Measurements from ENCODE around the gene FNBP1L.

FNBP1L gene

GRCh38 chr1:93575621-93576284 is 127.8 kb downstream of the FNBP1L start:
- no peak overlapping the region for H3K4me2 ChIP-seq (ENCODE audit: low read length)
- no peaks in the 10 kb centered on the region for H3K9me2 ChIP-seq (ENCODE audit: low read depth, low read length)
- no peak overlapping the region for H3K4me3 ChIP-seq (ENCODE audit: low read depth, low read length, poor library complexity, severe bottlenecking)
- H3K36me3 ChIP-seq (ENCODE audit: insufficient read depth, low read length), result no peaks in the 10 kb centered on the region
- H2AFZ ChIP-seq (ENCODE audit: low read length), result no peak overlapping the region
- no peaks in the 10 kb centered on the region for H3K79me2 ChIP-seq (ENCODE audit: insufficient read depth, low read length)
- no peak for TF ChIP-seq CTCF (IDR thresholded peaks at IDR 0.05; ENCODE audit: low read length)
- TF ChIP-seq EZH2 (IDR thresholded peaks at IDR 0.05; ENCODE audit: borderline replicate concordance, low read length), result no peak
- H3K4me1 ChIP-seq (ENCODE audit: insufficient read depth, low read length, severe bottlenecking), result no peaks in the 10 kb centered on the region
- H3K9ac ChIP-seq (ENCODE audit: low read length), result no peak overlapping the region
- H3K27ac ChIP-seq (ENCODE audit: low read depth, low read length, poor library complexity, severe bottlenecking), result no peak overlapping the region
- H4K20me1 ChIP-seq (ENCODE audit: insufficient read depth, low read length), result no peaks in the 10 kb centered on the region
- H3K9me3 ChIP-seq (ENCODE audit: low read length), result no peaks in the 10 kb centered on the region
- no peaks in the 10 kb centered on the region for H3F3A ChIP-seq (ENCODE audit: insufficient read depth, low read length)
- H3K27me3 ChIP-seq (ENCODE audit: insufficient read depth, low read length), result no peaks in the 10 kb centered on the region

- no peaks in the 10 kb centered on the region for H3K9me3 ChIP-seq (ENCODE audit: low read length)
- H2AFZ ChIP-seq (ENCODE audit: low read length), result no peak overlapping the region
- H3K36me3 ChIP-seq (ENCODE audit: insufficient read depth, low read length), result no peaks in the 10 kb centered on the region
- no peak overlapping the region for H3K4me2 ChIP-seq (ENCODE audit: low read length)
- TF ChIP-seq EZH2 (IDR thresholded peaks at IDR 0.05; ENCODE audit: borderline replicate concordance, low read length), result no peak
- no peak for TF ChIP-seq CTCF (IDR thresholded peaks at IDR 0.05; ENCODE audit: low read length)
- H4K20me1 ChIP-seq (ENCODE audit: insufficient read depth, low read length), result no peaks in the 10 kb centered on the region
- H3F3A ChIP-seq (ENCODE audit: insufficient read depth, low read length), result no peaks in the 10 kb centered on the region
- H3K9me2 ChIP-seq (ENCODE audit: low read depth, low read length), result no peaks in the 10 kb centered on the region
- H3K79me2 ChIP-seq (ENCODE audit: insufficient read depth, low read length), result no peaks in the 10 kb centered on the region
- H3K27me3 ChIP-seq (ENCODE audit: insufficient read depth, low read length), result no peaks in the 10 kb centered on the region
- H3K9ac ChIP-seq (ENCODE audit: low read length), result no peak overlapping the region
- no peak overlapping the region for H3K4me3 ChIP-seq (ENCODE audit: low read depth, low read length, poor library complexity, severe bottlenecking)
- H3K27ac ChIP-seq (ENCODE audit: low read depth, low read length, poor library complexity, severe bottlenecking), result no peak overlapping the region
- H3K4me1 ChIP-seq (ENCODE audit: insufficient read depth, low read length, severe bottlenecking), result no peaks in the 10 kb centered on the region
These were observed 128.4 kb downstream of the FNBP1L start for GRCh38 chr1:93576346-93576745.

GRCh38 chr1:93576746-93577145 is 128.8 kb downstream of the FNBP1L start:
- Histone ChIP-seq H3K9ac (ENCODE audit: low read length) (no peak overlapping the region), H3K9me3 (ENCODE audit: low read length) (no peaks in the 10 kb centered on the region), H3K79me2 (ENCODE audit: insufficient read depth, low read length) (no peaks in the 10 kb centered on the region), H3K4me3 (ENCODE audit: low read depth, low read length, poor library complexity, severe bottlenecking) (no peak overlapping the region), H3K36me3 (ENCODE audit: insufficient read depth, low read length) (no peaks in the 10 kb centered on the region), H3F3A (ENCODE audit: insufficient read depth, low read length) (no peaks in the 10 kb centered on the region), H2AFZ (ENCODE audit: low read length) (no peak overlapping the region), H3K4me2 (ENCODE audit: low read length) (no peak overlapping the region), H4K20me1 (ENCODE audit: insufficient read depth, low read length) (no peaks in the 10 kb centered on the region), H3K9me2 (ENCODE audit: low read depth, low read length) (no peaks in the 10 kb centered on the region), H3K27me3 (ENCODE audit: insufficient read depth, low read length) (no peaks in the 10 kb centered on the region), H3K27ac (ENCODE audit: low read depth, low read length, poor library complexity, severe bottlenecking) (no peak overlapping the region), H3K4me1 (ENCODE audit: insufficient read depth, low read length, severe bottlenecking) (no peaks in the 10 kb centered on the region)
- no peak for TF ChIP-seq EZH2 (IDR thresholded peaks at IDR 0.05; ENCODE audit: borderline replicate concordance, low read length)
- no peak for TF ChIP-seq CTCF (IDR thresholded peaks at IDR 0.05; ENCODE audit: low read length)
